Measurements from ENCODE around the gene TMEM116. TPM values are rescaled to one million over a fixed set of nuclear protein-coding genes. Genes with fewer than 3 reads are reported as not detected.

TMEM116 gene
- total and polyA plus RNA-seq, 10 of the 15 experiments (the other 5 are each of a cell fraction or from before 2014, with no cell fraction given), result 6.0 to 25.7 (median 8.5) TPM

DNA sequence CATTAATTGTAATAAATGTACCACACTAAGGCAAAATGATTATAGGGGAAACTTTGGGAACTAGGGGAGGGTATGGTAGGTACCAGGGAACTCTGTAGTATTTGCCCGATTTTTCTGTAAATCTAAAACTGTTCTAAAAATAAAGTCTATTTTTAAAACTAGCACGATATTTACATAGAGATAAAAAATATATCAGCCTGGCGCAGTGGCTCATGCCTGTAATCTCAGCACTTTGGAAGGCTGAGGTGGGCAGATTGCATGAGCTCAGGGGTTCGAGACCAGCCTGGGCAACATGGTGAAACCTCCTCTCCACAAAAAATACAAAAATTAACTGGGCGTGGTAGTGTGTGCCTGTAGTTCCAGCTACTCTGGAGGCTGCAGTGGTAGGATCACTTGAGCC is 32.4 kb downstream of the TMEM116 start (continued):
- TF ChIP-seq, protein P1, sequence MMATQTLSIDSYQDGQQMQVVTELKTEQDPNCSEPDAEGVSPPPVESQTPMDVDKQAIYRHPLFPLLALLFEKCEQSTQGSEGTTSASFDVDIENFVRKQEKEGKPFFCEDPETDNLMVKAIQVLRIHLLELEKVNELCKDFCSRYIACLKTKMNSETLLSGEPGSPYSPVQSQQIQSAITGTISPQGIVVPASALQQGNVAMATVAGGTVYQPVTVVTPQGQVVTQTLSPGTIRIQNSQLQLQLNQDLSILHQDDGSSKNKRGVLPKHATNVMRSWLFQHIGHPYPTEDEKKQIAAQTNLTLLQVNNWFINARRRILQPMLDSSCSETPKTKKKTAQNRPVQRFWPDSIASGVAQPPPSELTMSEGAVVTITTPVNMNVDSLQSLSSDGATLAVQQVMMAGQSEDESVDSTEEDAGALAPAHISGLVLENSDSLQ (IDR thresholded peaks at IDR 0.05), result no peak
- TF ChIP-seq, protein P2, sequence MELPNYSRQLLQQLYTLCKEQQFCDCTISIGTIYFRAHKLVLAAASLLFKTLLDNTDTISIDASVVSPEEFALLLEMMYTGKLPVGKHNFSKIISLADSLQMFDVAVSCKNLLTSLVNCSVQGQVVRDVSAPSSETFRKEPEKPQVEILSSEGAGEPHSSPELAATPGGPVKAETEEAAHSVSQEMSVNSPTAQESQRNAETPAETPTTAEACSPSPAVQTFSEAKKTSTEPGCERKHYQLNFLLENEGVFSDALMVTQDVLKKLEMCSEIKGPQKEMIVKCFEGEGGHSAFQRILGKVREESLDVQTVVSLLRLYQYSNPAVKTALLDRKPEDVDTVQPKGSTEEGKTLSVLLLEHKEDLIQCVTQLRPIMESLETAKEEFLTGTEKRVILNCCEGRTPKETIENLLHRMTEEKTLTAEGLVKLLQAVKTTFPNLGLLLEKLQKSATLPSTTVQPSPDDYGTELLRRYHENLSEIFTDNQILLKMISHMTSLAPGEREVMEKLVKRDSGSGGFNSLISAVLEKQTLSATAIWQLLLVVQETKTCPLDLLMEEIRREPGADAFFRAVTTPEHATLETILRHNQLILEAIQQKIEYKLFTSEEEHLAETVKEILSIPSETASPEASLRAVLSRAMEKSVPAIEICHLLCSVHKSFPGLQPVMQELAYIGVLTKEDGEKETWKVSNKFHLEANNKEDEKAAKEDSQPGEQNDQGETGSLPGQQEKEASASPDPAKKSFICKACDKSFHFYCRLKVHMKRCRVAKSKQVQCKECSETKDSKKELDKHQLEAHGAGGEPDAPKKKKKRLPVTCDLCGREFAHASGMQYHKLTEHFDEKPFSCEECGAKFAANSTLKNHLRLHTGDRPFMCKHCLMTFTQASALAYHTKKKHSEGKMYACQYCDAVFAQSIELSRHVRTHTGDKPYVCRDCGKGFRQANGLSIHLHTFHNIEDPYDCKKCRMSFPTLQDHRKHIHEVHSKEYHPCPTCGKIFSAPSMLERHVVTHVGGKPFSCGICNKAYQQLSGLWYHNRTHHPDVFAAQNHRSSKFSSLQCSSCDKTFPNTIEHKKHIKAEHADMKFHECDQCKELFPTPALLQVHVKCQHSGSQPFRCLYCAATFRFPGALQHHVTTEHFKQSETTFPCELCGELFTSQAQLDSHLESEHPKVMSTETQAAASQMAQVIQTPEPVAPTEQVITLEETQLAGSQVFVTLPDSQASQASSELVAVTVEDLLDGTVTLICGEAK (IDR thresholded peaks at IDR 0.05; ENCODE audit: borderline replicate concordance), result no peak
- TF ChIP-seq CREB1 (IDR thresholded peaks at IDR 0.05; ENCODE audit: low read depth) (no peak), RBBP5 (conservative IDR thresholded peaks at IDR 0.05) (no peak), HDAC6 (IDR thresholded peaks at IDR 0.05; ENCODE audit: unreplicated experiment) (no peak), RAD51 (IDR thresholded peaks at IDR 0.05) (no peak), YBX1 (IDR thresholded peaks at IDR 0.05) (no peak)

DNA sequence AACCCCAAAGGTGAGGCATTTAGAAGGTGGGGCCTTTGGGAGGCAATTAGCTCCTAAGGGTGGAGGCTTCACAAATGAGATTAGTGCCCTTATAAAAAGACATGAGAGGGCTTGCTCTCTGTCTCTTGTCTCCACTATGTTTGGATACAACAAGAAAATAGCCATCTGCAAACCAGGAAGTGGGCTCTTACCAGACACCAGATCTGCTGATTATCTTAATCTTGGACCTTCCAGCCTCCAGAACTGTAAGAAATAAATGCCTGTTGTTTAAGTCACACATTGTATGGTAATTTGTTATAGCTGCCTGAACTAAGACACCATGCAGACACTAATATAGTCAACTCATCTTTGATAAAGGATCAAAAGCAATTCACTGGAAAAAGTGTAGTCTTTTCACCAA is 34.4 kb downstream of the TMEM116 start:
- no peak for FAIRE-seq
- Histone ChIP-seq H3K4me3 (no peak overlapping the region), H3K9ac (ENCODE audit: control insufficient read depth, insufficient read depth, low read length) (no peak overlapping the region), H3K27ac (ENCODE audit: control insufficient read depth, insufficient read depth) (no peak overlapping the region), H3K4me1 (ENCODE audit: control insufficient read depth, insufficient read depth, low read length) (no peaks in the 10 kb centered on the region), H3K9me3 (replicated peaks; ENCODE audit: control insufficient read depth, insufficient read depth, low read length) (no peaks in the 10 kb centered on the region), H3K79me2 (ENCODE audit: control insufficient read depth, insufficient read depth, low read length) (no peaks in the 10 kb centered on the region), H3K27me3 (replicated peaks in 1 of 2; ENCODE audit: control insufficient read depth in 2 of 2, insufficient read depth in 2 of 2, low read length in 1 of 2) (no peaks in the 10 kb centered on the region), H3K4me2 (ENCODE audit: control insufficient read depth, insufficient read depth) (no peak overlapping the region), H4K20me1 (ENCODE audit: control insufficient read depth, insufficient read depth) (no peaks in the 10 kb centered on the region; the same call in 1 of the 2 replicates), H3K36me3 (ENCODE audit: control insufficient read depth in 2 of 2, insufficient read depth in 2 of 2, low read length in 1 of 2) (no peaks in the 10 kb centered on the region), H2AFZ (ENCODE audit: control insufficient read depth, low read depth, low read length) (no peak overlapping the region)
- BruUV-seq (replicated peaks), result no TSS peak
- ATAC-seq, result no peak
- no peak for DNase-seq (ENCODE audit: low read depth, low spot score)
- ChIA-PET SMC1A (ENCODE audit: uncharacterized antibody, unreplicated experiment) (no interaction called here), CTCF (interaction anchor here (1.7 kb wide), 1 partner anchor 36 kb away, joined by 3 read pairs; no protein-coding TSS in a partner anchor), RAD21 (ENCODE audit: unreplicated experiment) (no interaction called here), POLR2A (no interaction called here)
- in situ Hi-C loops (cut with MboI) (no loop called here), intact Hi-C loops (cut with micrococcal nuclease; ENCODE audit: unreplicated experiment) (no loop called here)
- TF ChIP-seq RCOR1 (conservative IDR thresholded peaks at IDR 0.05; ENCODE audit: low read depth, low read length) (no peak), RAD21 (IDR thresholded peaks at IDR 0.05; ENCODE audit: insufficient read depth, low read depth, low read length) (no peak)
- TF ChIP-seq, protein P3, sequence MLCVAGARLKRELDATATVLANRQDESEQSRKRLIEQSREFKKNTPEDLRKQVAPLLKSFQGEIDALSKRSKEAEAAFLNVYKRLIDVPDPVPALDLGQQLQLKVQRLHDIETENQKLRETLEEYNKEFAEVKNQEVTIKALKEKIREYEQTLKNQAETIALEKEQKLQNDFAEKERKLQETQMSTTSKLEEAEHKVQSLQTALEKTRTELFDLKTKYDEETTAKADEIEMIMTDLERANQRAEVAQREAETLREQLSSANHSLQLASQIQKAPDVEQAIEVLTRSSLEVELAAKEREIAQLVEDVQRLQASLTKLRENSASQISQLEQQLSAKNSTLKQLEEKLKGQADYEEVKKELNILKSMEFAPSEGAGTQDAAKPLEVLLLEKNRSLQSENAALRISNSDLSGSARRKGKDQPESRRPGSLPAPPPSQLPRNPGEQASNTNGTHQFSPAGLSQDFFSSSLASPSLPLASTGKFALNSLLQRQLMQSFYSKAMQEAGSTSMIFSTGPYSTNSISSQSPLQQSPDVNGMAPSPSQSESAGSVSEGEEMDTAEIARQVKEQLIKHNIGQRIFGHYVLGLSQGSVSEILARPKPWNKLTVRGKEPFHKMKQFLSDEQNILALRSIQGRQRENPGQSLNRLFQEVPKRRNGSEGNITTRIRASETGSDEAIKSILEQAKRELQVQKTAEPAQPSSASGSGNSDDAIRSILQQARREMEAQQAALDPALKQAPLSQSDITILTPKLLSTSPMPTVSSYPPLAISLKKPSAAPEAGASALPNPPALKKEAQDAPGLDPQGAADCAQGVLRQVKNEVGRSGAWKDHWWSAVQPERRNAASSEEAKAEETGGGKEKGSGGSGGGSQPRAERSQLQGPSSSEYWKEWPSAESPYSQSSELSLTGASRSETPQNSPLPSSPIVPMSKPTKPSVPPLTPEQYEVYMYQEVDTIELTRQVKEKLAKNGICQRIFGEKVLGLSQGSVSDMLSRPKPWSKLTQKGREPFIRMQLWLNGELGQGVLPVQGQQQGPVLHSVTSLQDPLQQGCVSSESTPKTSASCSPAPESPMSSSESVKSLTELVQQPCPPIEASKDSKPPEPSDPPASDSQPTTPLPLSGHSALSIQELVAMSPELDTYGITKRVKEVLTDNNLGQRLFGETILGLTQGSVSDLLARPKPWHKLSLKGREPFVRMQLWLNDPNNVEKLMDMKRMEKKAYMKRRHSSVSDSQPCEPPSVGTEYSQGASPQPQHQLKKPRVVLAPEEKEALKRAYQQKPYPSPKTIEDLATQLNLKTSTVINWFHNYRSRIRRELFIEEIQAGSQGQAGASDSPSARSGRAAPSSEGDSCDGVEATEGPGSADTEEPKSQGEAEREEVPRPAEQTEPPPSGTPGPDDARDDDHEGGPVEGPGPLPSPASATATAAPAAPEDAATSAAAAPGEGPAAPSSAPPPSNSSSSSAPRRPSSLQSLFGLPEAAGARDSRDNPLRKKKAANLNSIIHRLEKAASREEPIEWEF (IDR thresholded peaks at IDR 0.05; ENCODE audit: insufficient replicate concordance, low read depth, low read length), result no peak

Data from GM12878 (cell line).